IPS-NIHi7 (cell line): ENCODE results near the gene COQ8B.
"Not testable (repeated sequence)": the region's sequence is repeated elsewhere in the genome, so short reads cannot be mapped to it uniquely, and the experiment has no call there.

Experiments
- DNase-seq: peaks from one replicate; pipeline ENCODE4 v3.0.0; 2012; ENCODE audit warnings: mixed read lengths; ENCODE audit errors: extremely low spot score

The COQ8B gene

DNA sequence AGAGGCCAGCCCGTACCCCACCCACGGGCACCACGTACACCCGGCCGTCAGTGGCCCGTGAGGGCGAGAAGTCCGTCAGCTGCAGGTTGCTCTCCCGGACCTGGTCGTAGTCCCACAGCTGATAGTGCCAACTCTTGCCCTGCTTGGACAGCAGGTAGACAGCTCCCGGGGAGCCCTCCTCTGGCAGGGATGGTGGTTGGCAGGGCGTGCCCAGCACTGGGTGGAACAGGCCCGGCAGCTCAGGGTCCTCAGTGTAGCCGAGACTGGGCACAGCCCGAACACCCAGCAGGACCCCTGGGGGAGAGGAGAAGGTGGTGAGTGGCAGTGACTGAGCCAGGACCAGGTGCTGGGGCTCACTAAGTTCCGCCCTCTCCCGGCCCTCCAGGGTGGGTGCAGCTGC is 25.8 kb upstream of the COQ8B start:
- DNase-seq: no peak

- no peak for DNase-seq
These were observed 25.1 kb upstream of the COQ8B start for GRCh38 chr19:40741527-40742390.

DNA sequence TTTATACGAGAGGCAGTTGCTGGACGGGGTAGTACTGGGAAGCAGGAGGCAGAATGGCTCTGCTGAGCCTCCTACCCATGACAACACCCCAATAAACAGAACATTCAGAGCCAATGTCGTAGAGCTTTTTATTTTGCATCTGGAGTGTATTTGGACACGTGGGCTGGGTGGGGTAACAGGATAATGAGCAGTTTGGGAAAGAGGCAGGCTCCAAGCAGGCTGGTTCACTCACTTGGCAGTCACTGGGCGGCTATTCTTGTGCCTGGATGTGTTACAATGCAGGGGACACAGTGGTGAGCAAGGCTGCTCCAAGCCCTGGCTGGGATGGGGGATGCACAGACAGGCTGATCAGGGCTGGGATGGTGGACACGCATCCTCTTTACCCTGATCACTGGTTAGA is 24.1 kb upstream of the COQ8B start:
- DNase-seq: no peak

DNA sequence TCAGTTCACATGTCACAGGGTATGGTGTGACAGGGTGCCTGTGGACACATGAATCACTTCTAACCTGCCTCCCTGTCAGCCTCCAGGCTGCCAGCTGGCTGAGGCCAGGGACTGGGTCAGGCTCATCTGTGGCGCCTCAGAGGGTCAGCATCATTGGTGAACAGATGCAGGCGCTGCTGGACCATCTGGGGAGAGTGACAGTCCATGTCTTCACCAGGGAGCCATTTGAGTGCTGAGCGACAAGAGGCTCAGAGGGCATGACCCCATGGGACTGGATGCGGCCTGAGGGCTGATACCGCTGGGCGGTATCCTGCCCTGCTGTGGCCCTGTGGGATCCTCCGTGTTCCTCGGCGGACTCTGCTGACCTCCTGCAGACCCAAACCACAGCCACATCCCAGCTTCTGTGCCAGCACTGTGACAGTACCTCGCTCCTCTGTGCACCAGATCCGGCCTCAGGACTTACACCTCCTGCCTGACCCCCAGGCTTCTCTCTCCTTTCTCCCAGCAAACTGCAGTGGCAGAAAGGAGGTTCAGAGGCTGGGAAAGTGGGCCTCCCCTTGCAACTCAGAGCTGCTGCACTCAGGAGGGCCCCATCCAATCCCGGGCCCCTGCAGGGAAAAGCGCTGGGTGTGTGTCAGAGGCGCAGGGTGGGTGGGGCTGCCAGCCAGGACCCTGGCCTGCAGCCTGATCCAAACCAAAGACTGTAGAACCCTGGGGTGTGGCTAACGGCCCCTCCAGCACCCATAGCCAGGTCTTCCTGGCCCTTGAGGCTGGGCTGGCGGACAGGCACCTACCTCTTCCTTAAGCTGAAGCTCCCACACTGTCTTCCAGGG is 23.4 kb upstream of the COQ8B start:
- no peak for DNase-seq

DNA sequence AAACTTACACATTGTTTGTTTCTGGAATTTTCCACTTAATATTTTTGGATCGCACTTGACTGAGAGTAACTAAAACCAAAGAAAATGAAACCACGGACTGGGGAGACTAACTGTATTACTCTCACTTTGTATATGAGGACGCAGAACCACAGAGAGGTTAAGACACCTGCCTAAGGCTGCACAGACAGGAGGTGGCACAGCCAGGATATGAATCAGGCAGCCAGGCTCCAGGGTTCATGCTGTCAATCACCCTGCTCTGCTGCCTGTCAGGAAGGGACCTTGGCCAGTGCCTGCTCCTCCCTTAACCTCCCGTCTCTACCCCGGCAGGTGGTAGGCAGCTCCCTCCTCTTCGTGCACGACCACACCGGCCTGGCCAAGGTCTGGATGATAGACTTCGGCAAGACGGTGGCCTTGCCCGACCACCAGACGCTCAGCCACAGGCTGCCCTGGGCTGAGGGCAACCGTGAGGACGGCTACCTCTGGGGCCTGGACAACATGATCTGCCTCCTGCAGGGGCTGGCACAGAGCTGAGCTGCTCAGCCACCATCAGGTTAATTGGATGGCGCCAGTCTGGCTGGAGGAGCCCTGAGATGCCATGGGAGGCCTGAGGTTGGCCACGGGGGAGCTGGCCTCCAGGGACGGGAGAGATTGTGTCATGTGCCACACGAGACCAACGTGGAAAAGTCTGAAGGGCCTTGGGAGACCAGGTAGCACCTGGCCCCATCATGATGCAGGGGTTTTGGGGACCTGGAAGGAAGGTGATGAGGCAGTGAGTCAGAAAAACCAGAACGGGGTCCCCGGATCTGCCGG is 22.5 kb upstream of the COQ8B start:
- no peak for DNase-seq

DNA sequence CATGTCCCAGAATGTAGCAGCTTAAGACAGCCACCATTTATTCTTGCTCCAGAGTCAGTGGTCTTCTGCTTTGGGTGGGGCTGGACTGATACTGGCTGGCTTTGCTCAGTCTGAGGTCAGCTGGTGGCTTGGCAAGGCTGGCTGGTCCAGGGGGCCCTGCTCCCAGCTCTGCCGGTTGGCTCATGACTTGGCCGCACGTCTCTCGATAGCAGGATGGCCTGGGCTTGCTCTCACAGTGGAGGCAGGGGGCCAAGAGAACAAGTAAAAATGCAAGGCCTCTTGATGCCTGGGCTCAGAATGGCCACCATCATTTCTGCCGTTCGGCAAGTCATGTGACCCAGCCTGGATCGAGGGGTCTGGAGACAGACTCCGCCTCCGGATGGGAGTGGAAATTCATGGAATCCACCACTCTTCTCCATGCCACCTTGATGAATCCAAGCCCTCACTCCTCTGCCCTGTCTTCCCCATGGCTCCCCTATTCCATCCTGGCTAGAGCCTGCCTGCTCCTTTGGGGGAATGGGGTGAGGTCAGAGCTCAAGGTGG is 20.5 kb upstream of the COQ8B start:
- no peak for DNase-seq

- no peak for DNase-seq
These were observed 20.0 kb upstream of the COQ8B start for GRCh38 chr19:40736661-40737060.

GRCh38 chr19:40735013-40735771 is 18.5 kb upstream of the COQ8B start:
- no peak for DNase-seq

DNA sequence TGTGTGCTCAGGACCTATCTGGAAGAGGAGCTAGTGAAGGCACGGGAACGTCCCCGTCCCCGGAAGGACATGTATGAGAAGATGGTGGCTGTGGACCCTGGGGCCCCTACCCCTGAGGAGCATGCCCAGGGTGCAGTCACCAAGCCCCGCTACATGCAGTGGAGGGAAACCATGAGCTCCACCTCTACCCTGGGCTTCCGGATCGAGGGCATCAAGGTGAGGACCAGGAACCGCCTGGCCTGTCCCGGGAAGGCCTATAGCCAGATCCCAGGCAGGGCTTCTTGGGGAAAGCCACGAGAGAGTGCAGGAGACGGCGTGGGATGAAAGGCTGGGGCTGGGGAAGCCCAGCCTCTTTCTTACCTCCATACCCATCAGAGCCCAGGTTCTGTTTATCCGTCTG is 16.5 kb upstream of the COQ8B start:
- DNase-seq: no peak

DNA sequence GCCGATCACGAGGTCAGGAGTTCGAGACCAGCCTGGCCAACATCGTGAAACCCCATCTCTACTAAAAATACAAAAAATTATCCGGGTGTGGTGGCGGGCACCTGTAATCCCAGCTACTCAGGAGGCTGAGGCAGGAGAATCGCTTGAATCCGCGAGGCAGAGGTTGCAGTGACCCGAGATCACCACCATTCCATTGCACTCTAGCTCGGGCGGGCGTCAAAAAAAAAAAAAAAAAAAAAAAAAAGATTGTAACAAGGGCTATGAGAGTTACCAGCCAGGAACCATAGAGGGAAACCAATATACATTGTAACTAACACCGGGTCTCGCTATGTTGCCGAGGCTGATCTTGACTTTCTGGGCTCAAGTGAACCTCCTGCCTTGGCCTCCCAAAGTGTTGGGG is 15.6 kb upstream of the COQ8B start:
- not testable (repeated sequence) for DNase-seq

DNA sequence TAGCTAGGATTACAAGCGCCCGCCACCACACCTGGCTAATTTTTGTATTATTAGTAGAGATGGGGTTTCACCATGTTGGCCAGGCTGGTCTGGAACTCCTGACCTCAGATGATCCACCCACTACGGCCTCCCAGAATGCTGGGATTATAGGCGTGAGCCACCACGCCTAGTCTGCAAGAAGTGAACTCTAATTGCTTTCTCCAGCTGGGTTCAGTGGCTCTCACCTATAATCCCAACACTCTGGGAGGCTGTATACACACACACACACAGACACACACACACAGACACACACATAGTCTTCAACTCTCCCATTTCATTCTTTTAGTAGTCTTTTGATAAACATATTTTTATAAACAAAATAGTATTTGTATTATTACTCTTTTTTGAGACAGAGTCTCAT is 13.4 kb upstream of the COQ8B start:
- DNase-seq: not testable (repeated sequence)

DNA sequence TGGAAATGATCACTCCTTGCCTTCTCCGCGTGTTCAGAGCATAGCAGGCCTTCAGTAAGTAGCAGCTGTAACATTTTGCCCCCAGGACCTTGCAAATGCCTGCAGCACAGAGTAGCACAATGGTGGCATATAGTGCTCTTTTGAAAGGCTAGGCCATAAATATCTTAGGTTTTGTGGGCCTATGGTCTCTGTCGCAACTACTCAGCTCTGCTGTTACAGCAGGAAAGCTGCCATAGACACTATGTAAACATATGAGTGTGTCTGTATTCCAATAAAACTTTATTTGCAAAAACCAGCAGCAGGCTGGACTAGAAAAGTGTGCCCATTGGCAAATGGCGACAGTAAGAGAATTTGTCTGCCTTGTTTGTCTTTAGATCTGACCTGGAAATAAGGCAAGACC is 9.6 kb upstream of the COQ8B start:
- DNase-seq: no peak

- no peak for DNase-seq
These were observed 8.2 kb upstream of the COQ8B start for GRCh38 chr19:40724855-40725254.

GRCh38 chr19:40724315-40724714 is 7.6 kb upstream of the COQ8B start:
- DNase-seq: no peak

DNA sequence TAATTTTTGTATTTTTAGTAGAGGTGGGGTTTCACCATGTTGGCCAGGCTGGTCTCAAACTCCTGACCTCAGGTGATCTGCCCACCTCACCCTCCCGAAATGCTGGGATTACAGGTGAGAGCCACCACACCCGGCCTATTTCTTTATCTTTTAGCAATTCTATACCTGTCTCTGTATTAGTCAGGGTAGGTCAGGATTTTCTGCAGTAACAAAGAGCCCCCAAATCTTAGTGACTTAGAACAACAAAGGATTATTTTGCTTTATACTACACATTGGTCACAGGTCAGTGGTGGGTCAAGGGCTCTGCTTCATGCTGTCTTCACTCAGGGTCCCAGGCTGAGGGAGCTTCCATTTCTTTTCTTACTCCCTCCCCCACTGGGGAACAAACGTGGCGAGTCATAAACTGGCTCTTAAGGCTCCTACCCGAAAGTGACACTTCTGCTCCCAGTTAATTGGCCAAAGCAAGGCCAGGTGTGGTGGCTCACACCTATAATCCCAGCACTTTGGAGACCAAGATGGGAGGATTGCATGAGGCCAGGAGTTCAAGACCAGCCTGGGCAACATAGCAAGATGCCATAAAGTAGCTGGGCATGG is 7.1 kb upstream of the COQ8B start:
- DNase-seq: no peak

GRCh38 chr19:40721936-40722661 is 5.4 kb upstream of the COQ8B start:
- no peak for DNase-seq

DNA sequence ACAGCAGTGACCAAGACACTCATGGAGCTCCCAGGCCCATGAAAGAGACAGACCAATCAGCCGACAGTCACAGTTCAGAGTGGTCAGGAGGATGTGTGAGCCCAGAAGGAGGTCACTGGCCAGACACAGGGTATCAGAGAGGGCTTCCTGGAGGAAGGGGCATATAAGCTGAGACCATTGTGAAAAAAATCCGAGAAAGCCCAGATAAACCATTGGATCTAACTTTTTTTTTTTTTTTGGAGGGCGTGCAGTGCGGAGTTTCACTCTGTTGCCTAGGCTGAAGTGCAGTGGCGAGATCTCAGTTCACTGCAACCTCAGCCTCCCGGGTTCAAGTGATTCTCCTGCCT is 4.4 kb upstream of the COQ8B start:
- no peak for DNase-seq

GRCh38 chr19:40719414-40719894 is 2.8 kb upstream of the COQ8B start:
- no peak for DNase-seq

- peak; percentile 55 for DNase-seq
These were observed 2.2 kb upstream of the COQ8B start for GRCh38 chr19:40718774-40719391.
